GM08714 (cell line): ENCODE measurements around the gene FGFR3.

Experiments used
- H3K4me3 ChIP-seq: fragments of 200-500 bp; sonication (Bioruptor generic); 2 replicates; pipeline ENCODE4 v1.5.1; 2014; ENCODE audit warnings: mild to moderate bottlenecking, low read length, inconsistent platforms
- ZNF274 ChIP-seq: IDR thresholded peaks from 2 replicates; pipeline ENCODE4 v1.6.1; 2012; ENCODE audit warnings: mild to moderate bottlenecking, low read depth, low read length

The FGFR3 gene

DNA sequence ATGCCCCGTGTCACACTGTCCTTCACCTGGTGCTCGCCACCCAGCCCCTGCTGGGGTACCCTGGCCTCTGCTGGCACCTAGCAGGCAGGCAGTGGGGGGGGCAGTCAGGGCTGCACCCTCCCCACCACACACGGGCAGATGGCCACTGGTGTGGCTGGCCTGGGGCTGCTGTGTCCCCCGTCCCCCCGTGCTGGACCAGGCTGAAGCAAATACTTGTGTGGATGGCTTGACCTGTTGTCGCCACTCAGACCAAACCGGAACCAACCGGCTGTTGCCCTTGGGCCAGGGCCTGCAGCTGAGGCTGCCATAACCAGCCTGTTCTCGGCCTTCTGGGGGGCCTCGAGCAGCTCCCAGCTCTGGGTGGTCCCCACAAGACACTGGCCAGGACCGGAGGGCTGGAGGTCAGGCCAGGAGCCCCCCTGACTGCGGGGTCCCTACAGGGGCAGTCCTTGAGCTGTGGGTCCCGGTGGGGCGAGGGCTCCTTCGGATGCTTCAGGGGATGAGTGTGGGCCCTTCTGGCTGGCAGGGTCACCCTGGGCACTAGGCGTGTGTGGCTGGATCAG lies 4.3 kb downstream of the FGFR3 start:
- TF ChIP-seq ZNF274: no peak

DNA sequence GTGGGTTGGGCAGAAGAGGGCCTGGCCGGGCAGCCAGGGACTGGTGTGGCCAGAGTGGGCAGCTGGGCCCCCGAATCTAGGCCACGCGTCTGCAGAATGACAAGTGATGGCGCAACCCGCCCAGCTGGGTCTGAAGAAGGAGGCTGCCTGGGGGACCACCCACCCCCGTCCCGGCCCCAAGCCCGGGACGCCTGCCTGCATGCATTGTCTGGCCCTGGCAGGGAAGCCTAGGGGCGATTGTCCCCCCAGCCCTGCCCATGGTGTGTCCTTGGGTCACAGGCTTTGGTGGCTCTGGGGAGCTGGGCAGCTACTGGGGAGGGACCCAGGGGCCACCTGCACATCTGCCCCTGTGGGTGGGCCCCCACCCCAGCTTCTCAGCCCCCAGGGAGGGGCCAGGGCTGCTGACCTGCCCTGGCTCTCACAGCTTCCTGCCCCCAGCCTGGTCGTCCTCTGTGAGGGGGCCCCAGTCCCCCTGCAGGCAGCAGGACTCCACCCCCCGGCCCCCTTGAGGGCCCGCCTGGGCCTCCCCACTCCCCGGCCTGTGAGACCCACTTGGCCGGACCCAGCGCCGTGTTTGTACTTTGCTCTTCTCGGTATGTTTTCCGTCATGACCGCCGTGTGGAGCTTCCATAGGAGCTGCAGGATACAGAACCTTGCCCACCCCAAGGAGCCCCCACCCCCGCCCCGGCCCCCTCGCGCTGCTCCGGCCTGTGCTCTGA lies 4.9 kb downstream of the FGFR3 start:
- no peak for TF ChIP-seq ZNF274
- no peak overlapping the region for H3K4me3 ChIP-seq

More for the DNA sequence above, 4.3 kb downstream of the FGFR3 start:
- H3K4me3 ChIP-seq: no peak overlapping the region

GRCh38 chr4:1798580-1799386 lies 5.7 kb downstream of the FGFR3 start:
- TF ChIP-seq ZNF274: no peak
- H3K4me3 ChIP-seq: no peak overlapping the region

GRCh38 chr4:1799387-1800375 lies 6.6 kb downstream of the FGFR3 start:
- H3K4me3 ChIP-seq: no peak overlapping the region
- TF ChIP-seq ZNF274: no peak

- no peak for TF ChIP-seq ZNF274
- no peak overlapping the region for H3K4me3 ChIP-seq
Observed at GRCh38 chr4:1800805-1801204, 7.7 kb downstream of the FGFR3 start.

- H3K4me3 ChIP-seq: no peak overlapping the region
- no peak for TF ChIP-seq ZNF274
Observed at GRCh38 chr4:1801286-1801958, 8.3 kb downstream of the FGFR3 start.

- no peak overlapping the region for H3K4me3 ChIP-seq
- no peak for TF ChIP-seq ZNF274
Observed at GRCh38 chr4:1802151-1802715, 9.1 kb downstream of the FGFR3 start.

DNA sequence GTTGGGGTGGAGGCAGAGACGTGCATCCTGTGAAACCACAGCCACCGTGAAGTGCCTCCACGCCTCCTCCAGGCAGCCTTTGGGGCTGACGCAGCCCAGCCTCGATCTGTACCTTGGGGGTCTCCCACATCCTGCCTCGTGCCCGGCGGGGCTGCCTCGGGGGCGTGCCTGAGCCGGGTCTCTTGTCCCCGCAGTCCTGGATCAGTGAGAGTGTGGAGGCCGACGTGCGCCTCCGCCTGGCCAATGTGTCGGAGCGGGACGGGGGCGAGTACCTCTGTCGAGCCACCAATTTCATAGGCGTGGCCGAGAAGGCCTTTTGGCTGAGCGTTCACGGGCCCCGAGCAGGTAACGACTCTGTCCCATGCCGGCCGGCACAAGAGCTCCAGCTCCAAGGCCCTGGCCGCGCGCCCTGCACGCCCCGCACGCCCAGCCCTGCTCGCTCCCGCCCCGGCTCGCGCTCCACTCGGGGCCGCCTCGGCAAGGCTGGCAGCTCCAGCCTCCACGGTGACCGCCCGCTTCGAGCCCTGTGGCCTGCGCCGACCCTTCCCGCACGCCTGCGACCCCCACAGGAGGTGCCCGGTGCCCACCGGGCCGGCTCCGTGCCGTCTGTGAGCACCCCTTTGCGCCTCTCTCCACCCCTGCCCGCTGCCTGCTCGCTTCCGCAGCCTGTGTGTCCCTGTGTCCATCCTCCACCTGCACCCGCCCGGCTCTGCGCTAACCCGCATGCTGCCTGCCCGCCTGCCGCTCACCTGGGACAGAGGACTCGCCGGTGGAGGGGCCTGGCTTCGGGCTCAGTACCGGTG lies 9.8 kb downstream of the FGFR3 start:
- no peak for TF ChIP-seq ZNF274
- no peak overlapping the region for H3K4me3 ChIP-seq

DNA sequence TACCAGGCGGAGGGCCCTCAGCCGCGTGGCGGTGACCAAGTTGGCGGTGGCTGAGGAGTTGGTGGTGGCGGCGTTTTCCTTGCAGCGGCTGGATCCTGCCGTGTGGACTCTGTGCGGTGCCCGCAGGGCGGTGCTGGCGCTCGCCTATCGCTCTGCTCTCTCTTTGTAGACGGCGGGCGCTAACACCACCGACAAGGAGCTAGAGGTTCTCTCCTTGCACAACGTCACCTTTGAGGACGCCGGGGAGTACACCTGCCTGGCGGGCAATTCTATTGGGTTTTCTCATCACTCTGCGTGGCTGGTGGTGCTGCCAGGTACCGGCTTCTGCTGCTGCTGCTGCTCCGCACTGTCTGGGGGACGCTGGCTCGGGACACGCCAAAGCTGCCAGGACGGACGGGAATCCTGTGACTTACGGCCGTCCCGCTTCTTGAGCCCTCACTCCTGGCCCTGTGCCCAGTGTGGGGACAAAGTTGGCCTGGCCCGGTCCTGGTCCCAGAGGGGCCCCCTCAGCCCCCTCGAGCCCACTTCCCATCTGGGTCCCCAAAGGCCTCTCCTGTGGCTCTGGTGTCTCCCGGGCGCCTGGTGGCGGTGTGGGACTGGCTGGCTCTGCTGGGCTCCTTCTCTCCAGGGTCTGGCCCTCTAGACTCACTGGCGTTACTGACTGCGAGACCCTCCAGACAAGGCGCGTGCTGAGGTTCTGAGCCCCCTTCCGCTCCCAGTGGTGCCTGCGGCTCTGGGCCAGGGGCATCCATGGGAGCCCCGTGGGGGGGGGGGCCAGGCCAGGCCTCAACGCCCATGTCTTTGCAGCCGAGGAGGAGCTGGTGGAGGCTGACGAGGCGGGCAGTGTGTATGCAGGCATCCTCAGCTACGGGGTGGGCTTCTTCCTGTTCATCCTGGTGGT lies 10.7 kb downstream of the FGFR3 start:
- TF ChIP-seq ZNF274: no peak
- no peak overlapping the region for H3K4me3 ChIP-seq

DNA sequence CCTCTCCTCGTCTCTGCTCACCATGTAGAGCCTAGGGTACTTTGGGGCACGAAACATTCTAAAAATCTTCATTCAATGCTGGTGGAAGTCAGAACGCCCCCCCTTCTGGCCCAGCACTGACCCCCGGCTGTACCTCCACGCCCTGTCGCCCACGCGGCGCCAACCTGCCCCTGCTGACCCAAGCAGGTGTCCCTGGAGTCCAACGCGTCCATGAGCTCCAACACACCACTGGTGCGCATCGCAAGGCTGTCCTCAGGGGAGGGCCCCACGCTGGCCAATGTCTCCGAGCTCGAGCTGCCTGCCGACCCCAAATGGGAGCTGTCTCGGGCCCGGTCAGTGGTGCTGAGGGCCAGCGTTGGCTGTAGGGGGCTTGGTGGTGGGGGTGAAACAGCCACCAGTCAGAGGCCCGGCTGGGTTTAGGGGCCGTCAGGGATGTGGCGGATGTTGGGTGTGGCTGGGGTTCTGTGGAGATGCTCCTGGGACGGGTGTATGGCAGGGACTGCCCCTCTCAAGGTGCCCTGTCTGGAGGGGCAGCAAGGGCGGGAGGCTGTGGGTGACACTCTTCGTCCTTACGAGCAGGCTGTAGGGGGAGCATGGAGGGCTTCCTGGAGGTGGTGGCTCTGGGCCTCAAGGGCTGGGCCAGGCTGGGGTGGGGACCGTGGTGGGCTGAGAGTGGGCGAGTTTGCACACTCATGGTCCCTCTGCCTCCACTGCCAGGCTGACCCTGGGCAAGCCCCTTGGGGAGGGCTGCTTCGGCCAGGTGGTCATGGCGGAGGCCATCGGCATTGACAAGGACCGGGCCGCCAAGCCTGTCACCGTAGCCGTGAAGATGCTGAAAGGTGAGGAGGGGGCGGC lies 11.8 kb downstream of the FGFR3 start:
- H3K4me3 ChIP-seq: no peak overlapping the region
- TF ChIP-seq ZNF274: no peak
